Bronchial epithelial cell (primary cell): Measurements from ENCODE around the gene USH1G. TPM values are rescaled to one million over a fixed set of nuclear protein-coding genes. Genes with fewer than 3 reads are reported as not detected.

Experiments
- DNase-seq: peaks from one replicate; pipeline ENCODE4 v3.0.0-alpha.2; 2010; ENCODE audit warnings: low read depth
- FAIRE-seq: peaks from 2 replicates; lab custom pipeline; 2011; peaks lifted over from hg19 to GRCh38; lab: Jason Lieb, UNC
- H3K27me3 ChIP-seq: 2 replicates; pipeline ENCODE4 v1.5.1; 2011; ENCODE audit warnings: low read length; ENCODE audit not compliant: control insufficient read depth, insufficient read depth
- H3K36me3 ChIP-seq: 2 replicates; pipeline ENCODE4 v1.5.1; 2011; ENCODE audit warnings: low read length; ENCODE audit not compliant: control insufficient read depth, insufficient read depth
- H3K4me3 ChIP-seq: 2 replicates; pipeline ENCODE4 v1.5.1; 2011; ENCODE audit warnings: mild to moderate bottlenecking, low read depth, low read length, control low read depth
- total RNA-seq: library from RNA; depleted of rRNA; stranded (reverse); fragments of >200 nt; gene quantifications from 2 replicates; pipeline ENCODE4 v1.2.1, GENCODE V29; 2014
- TF ChIP-seq, protein P1 (sequence below): IDR thresholded peaks from 2 replicates; pipeline ENCODE4 v1.5.1; 2011; ENCODE audit warnings: mild to moderate bottlenecking, moderate library complexity, low read length, control low read depth, inconsistent platforms; ENCODE audit not compliant: insufficient read depth, severe bottlenecking

USH1G gene
- total RNA-seq, 1 donor from 2014 or later, result 1.1 TPM

DNA sequence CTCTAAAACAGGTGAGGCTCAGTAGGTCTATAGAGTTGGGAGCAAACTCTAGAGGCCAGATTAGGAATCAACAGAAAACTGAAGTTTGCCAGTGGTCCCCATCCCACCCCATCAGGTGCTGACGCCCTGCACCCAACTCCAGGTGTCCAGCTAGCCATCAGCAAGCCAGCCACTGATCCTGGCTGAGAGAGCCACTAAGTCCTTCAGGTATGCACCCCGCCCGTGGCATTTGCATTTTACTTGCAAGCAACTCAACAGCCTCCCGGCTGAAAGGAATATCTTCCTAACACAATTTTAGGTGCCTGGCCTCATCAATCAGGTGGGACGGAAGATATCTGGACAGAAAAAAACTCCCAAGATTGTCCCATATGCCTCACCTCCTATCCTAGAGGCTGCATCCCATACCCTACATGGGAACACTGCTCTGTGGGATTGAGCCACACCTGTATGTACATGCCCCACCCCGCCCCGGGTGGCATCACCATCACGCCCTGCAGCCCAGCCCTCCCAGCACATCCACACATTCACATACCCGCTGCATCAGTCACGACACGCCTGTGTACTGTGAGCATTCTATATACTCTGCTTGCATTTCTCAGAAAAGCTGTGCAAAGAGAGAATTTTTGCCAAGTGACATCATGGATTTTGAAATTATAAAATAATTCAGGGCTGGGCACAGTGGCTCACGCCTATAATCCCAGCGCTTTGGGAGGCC lies 20.9 kb upstream of the USH1G start:
- no peak overlapping the region for H3K4me3 ChIP-seq
- TF ChIP-seq, protein P1, sequence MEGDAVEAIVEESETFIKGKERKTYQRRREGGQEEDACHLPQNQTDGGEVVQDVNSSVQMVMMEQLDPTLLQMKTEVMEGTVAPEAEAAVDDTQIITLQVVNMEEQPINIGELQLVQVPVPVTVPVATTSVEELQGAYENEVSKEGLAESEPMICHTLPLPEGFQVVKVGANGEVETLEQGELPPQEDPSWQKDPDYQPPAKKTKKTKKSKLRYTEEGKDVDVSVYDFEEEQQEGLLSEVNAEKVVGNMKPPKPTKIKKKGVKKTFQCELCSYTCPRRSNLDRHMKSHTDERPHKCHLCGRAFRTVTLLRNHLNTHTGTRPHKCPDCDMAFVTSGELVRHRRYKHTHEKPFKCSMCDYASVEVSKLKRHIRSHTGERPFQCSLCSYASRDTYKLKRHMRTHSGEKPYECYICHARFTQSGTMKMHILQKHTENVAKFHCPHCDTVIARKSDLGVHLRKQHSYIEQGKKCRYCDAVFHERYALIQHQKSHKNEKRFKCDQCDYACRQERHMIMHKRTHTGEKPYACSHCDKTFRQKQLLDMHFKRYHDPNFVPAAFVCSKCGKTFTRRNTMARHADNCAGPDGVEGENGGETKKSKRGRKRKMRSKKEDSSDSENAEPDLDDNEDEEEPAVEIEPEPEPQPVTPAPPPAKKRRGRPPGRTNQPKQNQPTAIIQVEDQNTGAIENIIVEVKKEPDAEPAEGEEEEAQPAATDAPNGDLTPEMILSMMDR, result no peak
- H3K27me3 ChIP-seq, result peaks cover 2% of the 10 kb centered on the region
- FAIRE-seq (peak; percentile 99), DNase-seq (peak; percentile 97)
- no peaks in the 10 kb centered on the region for H3K36me3 ChIP-seq

DNA sequence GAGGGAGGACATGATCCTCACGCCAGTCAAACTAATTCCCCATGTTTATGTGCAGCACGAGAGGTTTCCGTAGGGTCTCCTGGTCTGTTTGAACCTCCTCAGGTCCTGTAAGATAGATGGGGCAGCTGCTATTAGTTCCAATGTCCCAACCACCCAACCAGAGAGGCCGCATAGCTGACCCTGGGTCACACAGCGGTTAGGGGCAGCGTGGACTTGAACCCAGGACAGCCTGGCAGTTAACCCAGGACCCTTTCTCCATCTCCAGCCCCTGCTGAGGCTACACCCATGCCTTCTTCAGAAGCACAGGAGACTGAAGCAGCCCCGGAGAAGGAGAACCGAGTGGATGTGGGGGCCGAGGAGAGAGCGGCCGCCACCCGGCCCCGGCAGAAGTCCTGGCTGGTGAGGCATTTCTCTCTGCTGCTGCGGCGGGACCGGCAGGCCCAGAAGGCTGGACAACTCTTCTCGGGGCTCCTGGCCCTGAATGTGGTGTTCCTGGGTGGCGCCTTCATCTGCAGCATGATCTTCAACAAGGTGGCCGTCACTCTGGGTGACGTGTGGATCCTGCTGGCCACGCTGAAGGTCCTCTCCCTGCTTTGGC lies 18.2 kb upstream of the USH1G start:
- TF ChIP-seq, protein P1, result no peak
- FAIRE-seq, result no peak
- Histone ChIP-seq H3K36me3 (no peaks in the 10 kb centered on the region), H3K27me3 (peaks cover 16% of the 10 kb centered on the region), H3K4me3 (no peak overlapping the region)
- no peak for DNase-seq

DNA sequence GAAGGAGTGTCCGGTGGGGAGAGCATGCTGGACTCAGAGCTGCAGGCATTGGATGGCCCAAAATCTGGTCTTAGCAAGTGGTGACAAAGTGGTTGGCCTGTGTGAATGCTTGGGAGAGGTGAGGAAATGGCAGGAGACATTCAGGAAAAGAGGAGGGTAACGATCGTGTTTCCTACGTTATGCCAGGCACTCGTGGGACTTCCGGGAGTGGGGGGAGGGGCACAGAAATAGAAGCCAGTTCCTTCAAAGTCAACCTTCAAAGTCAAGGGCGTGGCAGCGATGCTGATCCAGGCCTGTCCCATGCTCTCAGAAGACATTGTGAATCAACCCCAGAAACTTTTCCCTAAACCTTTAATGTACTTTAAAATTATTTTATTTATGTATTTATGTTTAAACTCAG lies 16.5 kb upstream of the USH1G start:
- H3K27me3 ChIP-seq, result peaks cover 27% of the 10 kb centered on the region
- TF ChIP-seq, protein P1, result no peak
- no peaks in the 10 kb centered on the region for H3K36me3 ChIP-seq
- H3K4me3 ChIP-seq, result no peak overlapping the region
- no peak for DNase-seq
- FAIRE-seq, result no peak

DNA sequence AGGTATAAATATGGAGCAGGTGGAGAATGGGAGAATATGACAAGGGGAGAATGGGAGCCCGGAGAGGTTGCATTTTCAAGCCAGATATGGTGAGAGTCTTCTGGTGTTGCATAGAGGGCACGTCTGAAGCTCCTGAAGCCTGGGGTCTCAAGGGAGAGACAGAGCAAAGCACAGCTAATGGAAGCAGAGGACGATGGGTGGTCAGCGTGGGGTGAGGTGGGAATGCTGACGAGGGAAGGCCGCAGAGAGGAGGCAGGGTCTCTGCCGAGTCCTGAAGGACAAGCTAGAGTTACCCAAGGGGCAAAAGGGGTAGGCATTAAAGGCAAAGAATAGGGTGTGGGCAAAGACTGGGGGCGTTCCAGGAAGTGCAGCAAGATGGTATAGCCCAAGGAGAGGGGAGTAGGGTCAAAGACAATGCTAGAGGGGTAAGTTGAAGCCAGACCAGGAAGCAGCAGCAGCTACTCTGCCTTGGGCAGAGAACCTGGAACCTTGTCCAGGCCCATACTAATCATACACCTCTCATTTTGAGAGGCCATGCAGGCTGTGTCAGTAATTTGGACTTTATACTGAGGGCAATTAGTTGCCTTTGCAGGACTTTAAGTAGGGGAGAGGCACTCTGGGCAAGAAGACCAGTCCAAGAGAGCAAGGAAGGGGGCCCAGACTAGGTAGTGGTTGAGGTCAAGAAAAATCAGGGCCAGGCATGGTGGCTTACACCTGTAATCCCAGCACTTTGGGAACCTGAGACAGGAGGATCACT lies 15.3 kb upstream of the USH1G start:
- FAIRE-seq, result no peak
- DNase-seq, result no peak
- TF ChIP-seq, protein P1, result no peak
- no peaks in the 10 kb centered on the region for H3K36me3 ChIP-seq
- no peak overlapping the region for H3K4me3 ChIP-seq
- peaks cover 31% of the 10 kb centered on the region for H3K27me3 ChIP-seq

DNA sequence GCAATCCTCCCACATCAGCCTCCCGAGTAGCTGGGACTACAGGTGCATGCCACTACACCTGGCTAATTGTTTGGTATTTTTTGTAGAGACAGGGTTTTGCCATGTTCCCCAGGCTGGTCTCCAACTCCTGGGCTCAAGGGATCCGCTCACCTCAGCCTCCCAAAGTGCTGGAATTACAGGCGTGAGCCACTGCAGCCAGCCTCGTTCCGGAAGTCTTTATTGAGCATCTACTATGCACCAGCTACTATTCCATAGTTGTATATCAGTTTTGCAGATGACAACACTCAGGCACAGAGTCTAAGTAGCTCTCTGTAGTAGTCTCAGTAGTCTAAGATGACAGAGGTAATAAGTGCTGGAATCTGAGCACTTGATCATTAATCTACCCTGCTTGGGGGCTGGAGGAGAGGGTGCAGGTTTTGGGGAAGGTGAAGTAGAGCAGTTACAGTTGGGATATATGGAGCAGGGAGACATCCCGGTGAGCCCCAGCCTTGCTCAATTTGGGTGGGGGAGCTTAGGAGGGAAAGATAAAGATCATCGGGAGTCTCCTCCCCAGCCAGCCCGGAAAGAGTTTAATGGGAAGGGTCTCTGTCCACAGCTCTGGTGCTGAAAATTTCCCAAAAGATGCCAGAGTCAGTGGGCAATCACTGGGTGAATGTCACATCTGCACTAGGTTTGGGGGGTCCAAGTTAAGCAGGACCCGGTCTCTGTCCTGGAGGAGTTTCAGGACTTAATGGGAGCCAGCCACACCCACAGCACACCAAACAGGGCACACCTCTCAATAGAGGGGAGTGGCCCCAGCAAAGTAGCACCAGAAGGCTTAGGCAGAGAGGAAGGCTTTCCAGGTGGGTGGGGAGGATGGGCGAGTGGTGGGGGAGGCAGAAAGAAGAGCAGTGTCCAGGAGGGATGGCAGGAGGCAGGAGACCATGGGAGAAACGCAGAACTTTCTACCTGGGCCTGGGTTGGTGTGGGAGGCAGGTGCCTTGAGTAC lies 14.3 kb upstream of the USH1G start:
- Histone ChIP-seq H3K4me3 (no peak overlapping the region), H3K27me3 (peaks cover 38% of the 10 kb centered on the region), H3K36me3 (no peaks in the 10 kb centered on the region)
- DNase-seq (no peak), FAIRE-seq (no peak)
- TF ChIP-seq, protein P1, result no peak
